Stimulated activated CD4-positive, alpha-beta T cell treated with anti-CD3 and anti-CD28 coated beads, TNF-alpha, amount 100 ng/mL, for 48 hours (primary cell): Measurements from ENCODE around the gene KCNJ6.
"Not testable (repeated sequence)": the region's sequence is repeated elsewhere in the genome, so short reads cannot be mapped to it uniquely, and the experiment has no call there.

Experiments
- DNase-seq, 3 donors: peaks; one replicate each; pipeline ENCODE4 v3.0.0-alpha.2; 2020; ENCODE audit warnings: low read depth in 3 of 3

The KCNJ6 gene

GRCh38 chr21:37645848-37646247 is 270.4 kb downstream of the KCNJ6 start:
- DNase-seq = no peak

DNA sequence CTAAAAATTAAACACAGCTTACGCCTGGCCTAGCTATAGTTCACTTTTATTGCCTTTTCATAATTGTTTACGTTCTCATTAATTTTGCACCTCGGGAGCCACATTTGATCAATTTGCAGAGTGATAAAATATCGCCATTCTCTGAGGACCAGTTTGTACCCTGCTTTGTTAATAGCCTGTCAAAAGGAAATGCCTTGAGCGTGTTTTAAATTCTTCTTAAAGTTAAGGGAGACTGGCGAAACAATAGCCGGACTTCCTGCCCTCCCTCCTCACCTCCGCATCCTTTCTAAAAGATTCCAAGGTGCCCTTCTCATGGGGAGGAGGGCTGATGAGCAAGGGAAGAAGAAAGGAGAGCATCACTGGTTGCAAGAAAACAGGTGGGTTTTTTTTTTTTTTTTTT is 271.6 kb downstream of the KCNJ6 start:
- no peak for DNase-seq

GRCh38 chr21:37643862-37644261 is 272.4 kb downstream of the KCNJ6 start:
- DNase-seq = not testable (repeated sequence)

DNA sequence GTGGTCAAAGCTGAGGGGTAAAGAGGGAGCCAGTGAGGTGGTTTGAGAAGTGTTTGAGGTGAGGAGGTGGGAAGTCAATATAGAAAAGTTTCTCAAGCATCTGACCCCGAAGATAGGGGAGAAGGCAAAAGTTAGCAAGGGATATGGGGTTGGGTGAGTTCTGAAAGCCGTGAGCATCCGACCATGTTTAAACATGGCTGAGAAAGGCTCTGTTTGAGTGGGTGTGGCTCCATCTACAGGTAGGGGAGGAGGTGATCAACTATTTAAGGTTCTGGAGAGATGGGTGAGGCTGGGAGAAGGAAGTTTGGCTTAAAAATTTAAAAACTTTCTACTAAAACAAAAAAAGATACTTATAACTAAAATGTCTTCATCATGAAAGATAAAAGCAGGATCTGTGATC is 273.8 kb downstream of the KCNJ6 start:
- DNase-seq = peak in 1 of 3 donors; percentile 11

- no peak for DNase-seq
Measured at GRCh38 chr21:37639756-37640155, 276.5 kb downstream of the KCNJ6 start.

GRCh38 chr21:37636152-37636860 is 280.0 kb downstream of the KCNJ6 start:
- DNase-seq = no peak

GRCh38 chr21:37631319-37632117 is 284.7 kb downstream of the KCNJ6 start:
- no peak for DNase-seq

GRCh38 chr21:37630872-37631271 is 285.4 kb downstream of the KCNJ6 start:
- no peak for DNase-seq

DNA sequence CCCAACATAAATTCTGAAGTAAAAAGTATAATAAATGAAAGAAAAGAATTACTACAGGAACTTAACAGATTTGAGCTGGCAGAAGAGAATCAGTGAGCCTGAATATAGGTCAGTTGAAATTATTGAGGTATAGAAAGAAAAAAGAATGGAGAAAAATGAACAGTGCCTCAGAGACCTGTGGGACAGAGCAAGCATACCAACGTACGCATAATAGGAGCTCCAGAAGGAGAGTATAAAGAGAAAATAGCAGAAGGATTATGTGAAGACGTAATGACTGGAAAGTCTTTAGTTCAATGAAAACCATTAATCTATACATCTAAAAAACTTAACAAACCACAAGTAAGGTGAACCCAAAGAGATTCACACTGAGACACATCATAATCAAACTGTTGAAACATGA is 287.9 kb downstream of the KCNJ6 start:
- DNase-seq = no peak

- DNase-seq = no peak
Measured at GRCh38 chr21:37627561-37627960, 288.7 kb downstream of the KCNJ6 start.

DNA sequence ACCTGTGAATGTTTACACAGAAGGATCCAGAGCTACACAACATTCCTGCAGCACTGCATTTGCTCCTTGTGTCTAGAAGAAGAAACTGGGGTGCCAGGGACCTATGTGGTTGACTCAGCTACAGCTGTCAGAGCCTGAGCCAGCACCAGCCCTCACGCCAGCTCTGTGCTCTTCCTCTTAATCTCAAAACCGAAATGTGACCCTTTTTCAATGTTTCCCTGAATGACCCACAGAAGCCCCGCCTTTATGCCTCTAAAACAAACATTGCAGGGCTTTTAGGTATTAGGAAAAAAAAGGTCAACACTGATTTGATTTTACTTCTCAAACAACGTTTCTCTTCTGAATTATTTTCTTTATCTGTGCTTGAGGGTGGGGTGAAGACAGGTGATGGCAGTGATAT is 289.2 kb downstream of the KCNJ6 start:
- no peak for DNase-seq

- no peak for DNase-seq
Measured at GRCh38 chr21:37626320-37626719, 289.9 kb downstream of the KCNJ6 start.

- DNase-seq = no peak
Measured at GRCh38 chr21:37623689-37624088, 292.6 kb downstream of the KCNJ6 start.

DNA sequence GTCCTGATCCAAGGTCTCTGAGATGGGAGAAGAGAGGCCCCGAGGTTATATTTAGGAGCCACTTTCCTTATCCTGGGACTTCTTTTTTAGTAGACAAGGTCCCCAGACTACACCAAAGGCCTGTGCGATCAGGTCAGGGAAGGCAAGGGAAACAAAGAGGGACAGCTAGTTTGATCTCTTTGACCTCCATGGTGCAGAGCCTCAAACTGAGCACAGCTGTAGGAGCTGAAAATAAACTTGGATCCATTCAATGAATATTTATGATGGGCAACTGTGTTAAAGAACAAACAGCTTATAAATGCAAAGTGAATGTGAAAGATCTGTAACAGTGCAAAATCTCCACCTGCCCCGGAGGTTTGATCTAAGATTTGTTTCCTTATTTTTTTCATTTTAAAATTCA is 293.1 kb downstream of the KCNJ6 start:
- DNase-seq = no peak

DNA sequence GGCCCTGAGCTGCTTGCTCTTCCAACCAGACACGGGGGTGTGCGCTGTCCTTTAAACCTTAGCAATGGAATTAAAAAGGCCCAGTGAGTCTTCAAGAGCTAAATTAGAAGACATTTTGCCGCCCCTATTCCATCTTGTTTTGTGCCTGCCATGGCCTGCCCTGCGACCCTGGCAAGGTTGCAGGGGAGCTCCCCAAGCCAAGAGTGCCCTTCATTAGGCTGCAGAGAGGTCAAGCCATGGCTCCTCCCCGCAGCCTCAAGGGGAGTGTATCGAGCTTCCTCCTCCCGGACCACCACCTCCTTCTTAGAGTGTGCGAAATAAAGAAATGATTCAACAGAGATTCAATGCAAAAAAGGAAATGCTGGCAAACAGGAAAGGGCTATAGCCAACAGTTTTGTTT is 293.5 kb downstream of the KCNJ6 start:
- DNase-seq = no peak

- DNase-seq = no peak
Measured at GRCh38 chr21:37620401-37620800, 295.9 kb downstream of the KCNJ6 start.

DNA sequence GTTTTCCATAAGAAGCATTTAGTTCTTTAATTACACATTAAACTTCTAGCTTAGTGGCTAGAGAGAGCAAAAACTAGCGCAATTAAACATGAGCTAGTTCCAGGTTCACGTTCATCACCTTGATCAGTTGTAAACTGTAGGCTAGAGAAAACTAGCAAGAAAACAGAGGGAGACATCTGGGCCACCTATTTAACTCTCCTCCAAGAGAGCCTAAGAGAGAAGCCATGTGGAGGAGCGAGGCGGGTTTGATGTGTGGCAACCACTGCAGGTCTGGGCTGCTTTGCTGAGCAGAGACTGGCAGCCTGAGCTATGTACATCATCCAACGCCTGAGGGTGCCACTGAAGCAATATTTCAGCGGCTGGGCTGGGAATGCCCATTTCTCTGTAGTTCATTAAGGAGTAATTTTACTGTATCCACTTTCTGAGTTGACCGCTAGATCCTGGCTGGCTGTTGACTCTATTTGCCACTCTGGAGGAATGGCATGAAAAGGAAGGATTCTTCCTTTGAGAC is 296.7 kb downstream of the KCNJ6 start:
- DNase-seq = no peak

DNA sequence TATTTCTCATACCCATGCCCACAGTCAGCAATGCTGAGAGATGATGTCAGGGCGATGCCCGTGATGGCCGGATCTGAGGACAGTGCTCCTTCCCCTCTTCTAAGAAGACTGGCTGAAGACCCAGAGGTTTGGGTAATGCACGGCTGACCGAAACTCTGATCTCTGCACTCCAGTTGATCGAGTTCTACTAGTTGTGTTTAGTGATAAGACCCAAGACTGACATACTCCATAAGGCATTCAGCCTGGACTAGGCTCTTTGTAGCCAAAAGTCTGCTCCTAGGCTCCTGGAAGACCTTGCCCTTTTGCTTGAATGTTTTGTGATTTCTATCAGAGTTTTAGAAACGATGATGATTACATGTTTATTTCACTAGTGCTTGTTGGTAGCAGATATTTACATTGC is 298.2 kb downstream of the KCNJ6 start:
- DNase-seq = no peak

- DNase-seq = no peak
Measured at GRCh38 chr21:37615962-37616361, 300.3 kb downstream of the KCNJ6 start.

DNA sequence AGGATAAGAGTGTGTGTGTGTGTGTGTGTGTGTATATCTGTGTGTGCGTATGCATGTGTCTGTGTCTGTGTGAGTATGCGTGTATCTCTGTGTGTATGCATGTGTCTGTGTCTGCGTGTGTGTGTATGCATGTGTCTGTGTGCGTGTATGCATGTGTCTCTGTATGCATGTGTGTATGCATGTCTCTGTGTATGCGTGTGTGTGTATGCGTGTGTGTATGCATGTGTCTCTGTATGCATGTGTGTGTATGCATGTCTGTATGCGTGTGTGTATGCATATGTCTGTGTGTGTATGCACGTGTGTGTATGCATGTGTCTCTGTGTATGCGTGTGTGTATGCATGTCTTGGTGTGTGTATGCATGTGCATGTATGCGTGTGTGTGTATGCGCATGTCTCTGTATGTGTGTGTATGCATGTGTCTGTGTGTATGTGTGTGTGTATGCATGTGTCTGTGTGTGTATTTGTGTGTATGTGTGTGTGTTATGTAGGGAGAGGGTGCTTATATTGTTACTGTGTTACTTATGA is 301.8 kb downstream of the KCNJ6 start:
- no peak for DNase-seq

DNA sequence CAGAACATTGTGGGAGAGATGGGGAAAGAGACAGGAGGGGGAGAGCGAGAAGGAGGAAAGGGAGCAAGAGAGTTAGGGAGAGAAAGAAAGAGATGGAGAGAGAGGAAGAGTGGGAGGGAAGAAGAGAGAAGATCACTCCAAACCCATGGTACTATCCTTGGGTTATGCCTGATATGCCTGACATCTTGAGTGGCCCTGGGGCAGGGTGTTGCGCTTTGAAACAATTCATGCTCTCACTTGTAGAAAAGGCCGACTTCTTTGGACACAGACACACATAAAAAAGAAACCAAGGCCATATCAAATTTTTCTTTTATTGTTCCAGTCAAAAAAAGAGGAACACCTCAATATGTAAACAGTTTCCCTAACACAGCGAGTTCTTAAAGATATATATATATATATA is 309.2 kb downstream of the KCNJ6 start:
- DNase-seq = no peak

DNA sequence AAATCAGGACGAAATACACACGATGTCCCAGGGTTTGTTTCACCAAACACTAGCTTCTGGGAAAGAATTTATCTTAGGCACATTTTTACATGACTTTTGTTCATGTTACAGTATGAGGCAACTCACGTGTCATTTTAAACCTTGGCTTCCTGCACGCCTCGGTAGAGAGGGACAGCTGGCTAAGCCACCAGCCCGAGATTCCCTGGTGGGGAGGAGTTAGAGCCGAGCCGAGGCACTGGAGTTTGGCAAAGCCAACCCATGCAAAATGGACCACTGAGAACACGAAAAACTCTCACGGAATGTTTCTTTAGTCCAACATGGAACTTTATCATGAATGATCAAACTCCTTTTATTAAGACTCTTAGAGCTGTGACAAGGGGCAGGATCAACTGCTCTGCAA is 309.7 kb downstream of the KCNJ6 start:
- DNase-seq = no peak

GRCh38 chr21:37605006-37605405 is 311.3 kb downstream of the KCNJ6 start:
- no peak for DNase-seq
